GM19467 (cell line): ENCODE data around the gene WNT4.

ENCODE experiments used
- ATAC-seq: cut with Tn5 transposase; IDR thresholded peaks from one replicate; pipeline ENCODE4 v1.9.1; 2021; ENCODE audit warnings: mild to moderate bottlenecking, moderate library complexity; ENCODE audit not compliant: unreplicated experiment

The WNT4 gene

GRCh38 chr1:22164841-22165808, 22.2 kb upstream of the WNT4 start:
- ATAC-seq, result no peak

- no peak for ATAC-seq
These were observed 20.7 kb upstream of the WNT4 start for GRCh38 chr1:22163564-22163963.

GRCh38 chr1:22163137-22163536, 20.2 kb upstream of the WNT4 start:
- ATAC-seq, result no peak

GRCh38 chr1:22159891-22160290, 17.0 kb upstream of the WNT4 start:
- ATAC-seq, result no peak

GRCh38 chr1:22158654-22159053, 15.8 kb upstream of the WNT4 start:
- no peak for ATAC-seq

- no peak for ATAC-seq
These were observed 14.6 kb upstream of the WNT4 start for GRCh38 chr1:22157359-22157966.

- no peak for ATAC-seq
These were observed 12.6 kb upstream of the WNT4 start for GRCh38 chr1:22155517-22155916.

- no peak for ATAC-seq
These were observed 11.7 kb upstream of the WNT4 start for GRCh38 chr1:22154626-22155025.

GRCh38 chr1:22153660-22154437, 11.0 kb upstream of the WNT4 start:
- ATAC-seq, result no peak

- ATAC-seq, result no peak
These were observed 8.0 kb upstream of the WNT4 start for GRCh38 chr1:22150923-22151322.

- ATAC-seq, result no peak
These were observed 407 bp downstream of the WNT4 start for GRCh38 chr1:22142315-22143064.

- ATAC-seq, result no peak
These were observed 1.2 kb downstream of the WNT4 start for GRCh38 chr1:22141554-22142314.

GRCh38 chr1:22140694-22141093, 2.2 kb downstream of the WNT4 start:
- no peak for ATAC-seq

- no peak for ATAC-seq
These were observed 3.1 kb downstream of the WNT4 start for GRCh38 chr1:22139817-22140216.

GRCh38 chr1:22139066-22139594, 3.8 kb downstream of the WNT4 start:
- no peak for ATAC-seq

GRCh38 chr1:22137004-22137720, 5.7 kb downstream of the WNT4 start:
- ATAC-seq, result no peak

GRCh38 chr1:22133931-22134324, 9.0 kb downstream of the WNT4 start:
- ATAC-seq, result no peak

- no peak for ATAC-seq
These were observed 9.5 kb downstream of the WNT4 start for GRCh38 chr1:22133247-22133930.
